Subcutaneous adipose tissue (tissue), 4 donors: ENCODE results near the gene CNGA1. TPM values are rescaled to one million over a fixed set of nuclear protein-coding genes. Genes with fewer than 3 reads are reported as not detected.

Experiments
- total RNA-seq, 4 donors: library from RNA; depleted of rRNA; stranded (reverse); fragments of >200 nt; gene quantifications; one replicate each; pipeline ENCODE4 v1.1.0, GENCODE V29; 2016
- TF ChIP-seq, protein P1 (sequence below): fragments of 450-650 bp; IDR thresholded peaks from one replicate; pipeline ENCODE4 v1.5.1; 2016; ENCODE audit warnings: low read depth, mild to moderate bottlenecking, control low read depth, antibody characterized with exemption, moderate library complexity

The CNGA1 gene
- total RNA-seq, 4 donors from 2014 or later: 0.16 to 7.0 (median 2.8) TPM

DNA sequence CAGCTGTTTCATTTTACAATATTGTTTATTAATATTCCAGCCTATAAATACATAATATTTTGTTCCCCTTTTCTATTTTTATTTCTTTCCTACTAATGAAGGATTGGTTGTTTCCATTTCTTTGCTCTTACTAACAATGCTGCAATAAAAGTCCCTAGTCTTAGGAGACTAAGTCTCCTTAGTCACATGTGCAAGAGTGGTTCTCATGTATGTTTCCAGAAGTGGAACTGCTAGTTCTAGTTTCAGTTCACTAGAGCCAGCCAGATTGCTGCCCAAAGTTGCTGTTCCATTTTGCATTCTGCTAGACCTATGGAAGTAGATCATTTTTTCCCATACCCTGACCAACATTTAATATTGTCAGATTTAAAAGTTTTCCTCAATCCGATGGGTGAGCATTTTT lies 44.3 kb downstream of the CNGA1 start:
- TF ChIP-seq, protein P1, sequence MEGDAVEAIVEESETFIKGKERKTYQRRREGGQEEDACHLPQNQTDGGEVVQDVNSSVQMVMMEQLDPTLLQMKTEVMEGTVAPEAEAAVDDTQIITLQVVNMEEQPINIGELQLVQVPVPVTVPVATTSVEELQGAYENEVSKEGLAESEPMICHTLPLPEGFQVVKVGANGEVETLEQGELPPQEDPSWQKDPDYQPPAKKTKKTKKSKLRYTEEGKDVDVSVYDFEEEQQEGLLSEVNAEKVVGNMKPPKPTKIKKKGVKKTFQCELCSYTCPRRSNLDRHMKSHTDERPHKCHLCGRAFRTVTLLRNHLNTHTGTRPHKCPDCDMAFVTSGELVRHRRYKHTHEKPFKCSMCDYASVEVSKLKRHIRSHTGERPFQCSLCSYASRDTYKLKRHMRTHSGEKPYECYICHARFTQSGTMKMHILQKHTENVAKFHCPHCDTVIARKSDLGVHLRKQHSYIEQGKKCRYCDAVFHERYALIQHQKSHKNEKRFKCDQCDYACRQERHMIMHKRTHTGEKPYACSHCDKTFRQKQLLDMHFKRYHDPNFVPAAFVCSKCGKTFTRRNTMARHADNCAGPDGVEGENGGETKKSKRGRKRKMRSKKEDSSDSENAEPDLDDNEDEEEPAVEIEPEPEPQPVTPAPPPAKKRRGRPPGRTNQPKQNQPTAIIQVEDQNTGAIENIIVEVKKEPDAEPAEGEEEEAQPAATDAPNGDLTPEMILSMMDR: no peak

DNA sequence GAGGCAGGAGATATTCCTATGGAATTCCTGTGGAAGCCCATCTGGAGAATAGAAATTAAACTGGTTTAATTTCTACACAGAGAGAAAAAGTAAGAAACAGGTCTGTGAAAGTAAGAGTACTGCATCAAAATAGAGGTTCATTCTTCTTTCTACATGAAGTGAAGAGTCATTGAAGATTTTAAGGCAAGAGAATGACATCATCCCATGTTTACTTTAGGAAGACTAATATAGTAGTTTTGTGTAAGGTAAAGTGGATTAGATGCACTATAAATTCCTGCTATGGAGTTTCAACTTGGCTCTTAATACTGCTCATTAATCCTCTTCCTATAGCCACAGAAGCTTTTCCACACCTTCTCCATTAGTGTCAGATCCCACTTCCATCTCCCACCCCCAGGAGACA lies 47.6 kb downstream of the CNGA1 start:
- TF ChIP-seq, protein P1: no peak

DNA sequence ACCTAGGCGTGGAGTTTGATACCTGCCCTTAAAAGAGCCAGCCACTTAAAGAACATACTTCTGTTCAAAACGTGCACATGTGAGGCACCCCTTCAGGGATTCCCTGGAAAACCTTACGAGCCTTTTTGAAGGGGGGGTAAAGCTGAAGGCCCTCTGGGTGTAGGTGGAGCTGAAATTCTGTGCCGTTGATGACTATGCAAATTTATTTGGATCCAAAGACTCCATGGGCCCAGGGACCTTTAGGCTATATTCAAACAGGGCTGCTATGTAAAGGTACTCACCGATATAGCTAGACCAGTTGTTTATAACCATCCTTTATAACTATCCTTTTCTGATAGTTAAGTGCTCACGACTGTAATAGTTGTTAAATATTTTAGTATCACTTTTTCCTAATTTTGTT lies 61.8 kb downstream of the CNGA1 start:
- TF ChIP-seq, protein P1: no peak

DNA sequence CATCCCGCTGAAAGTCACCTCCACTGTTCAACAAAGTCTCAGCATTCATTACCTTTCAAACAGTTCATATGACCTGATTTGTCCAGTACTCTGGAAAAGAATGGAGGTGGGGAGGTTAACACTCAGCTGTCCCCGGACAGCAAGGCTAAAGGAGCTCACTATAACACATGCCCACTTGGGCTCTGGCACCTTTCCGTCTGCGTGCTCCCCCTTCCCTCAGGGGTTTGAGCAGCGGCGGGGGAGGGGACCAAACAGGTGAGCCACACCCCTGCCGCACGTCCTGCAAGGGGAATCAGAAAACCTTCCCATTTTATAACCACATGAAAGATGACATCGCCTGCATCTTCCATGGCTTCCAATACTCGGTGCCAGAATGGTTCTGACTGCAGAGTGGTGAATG lies 62.2 kb downstream of the CNGA1 start:
- TF ChIP-seq, protein P1: no peak

DNA sequence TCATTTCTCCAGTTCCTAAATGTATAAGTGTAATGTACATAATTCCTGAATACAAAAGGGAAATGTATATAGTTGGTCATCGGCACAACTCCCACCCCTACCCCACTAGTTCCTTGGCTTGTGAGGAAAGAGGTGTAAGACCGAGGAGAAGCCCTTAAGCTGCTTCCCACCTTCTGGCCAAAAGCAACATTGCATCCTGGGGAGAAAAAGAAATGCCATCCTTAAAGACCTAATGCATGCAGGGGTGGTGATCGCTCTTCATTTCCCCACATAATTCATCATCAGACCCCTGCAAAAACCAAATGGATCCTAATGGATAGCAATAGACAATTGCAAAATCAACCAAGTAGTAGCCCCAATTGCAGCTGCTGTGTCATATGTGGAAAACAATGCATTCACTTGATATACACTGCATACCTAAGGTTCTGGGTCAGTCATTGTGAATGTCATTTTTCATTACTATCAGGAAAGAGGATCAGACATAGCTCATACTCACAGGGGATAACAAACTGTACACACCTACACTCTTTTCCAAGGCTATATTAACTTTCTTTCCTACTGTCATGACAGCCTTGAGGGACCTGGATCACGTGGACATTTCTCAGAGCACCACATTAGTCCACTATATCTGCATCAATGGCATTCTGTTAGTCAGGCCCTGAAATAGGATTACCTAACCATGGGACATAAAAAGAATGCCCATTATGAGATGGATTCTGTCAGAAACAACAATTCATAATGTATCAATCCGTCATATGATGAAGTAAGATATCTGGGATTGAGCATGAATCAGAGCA lies 70.4 kb downstream of the CNGA1 start:
- TF ChIP-seq, protein P1: no peak

DNA sequence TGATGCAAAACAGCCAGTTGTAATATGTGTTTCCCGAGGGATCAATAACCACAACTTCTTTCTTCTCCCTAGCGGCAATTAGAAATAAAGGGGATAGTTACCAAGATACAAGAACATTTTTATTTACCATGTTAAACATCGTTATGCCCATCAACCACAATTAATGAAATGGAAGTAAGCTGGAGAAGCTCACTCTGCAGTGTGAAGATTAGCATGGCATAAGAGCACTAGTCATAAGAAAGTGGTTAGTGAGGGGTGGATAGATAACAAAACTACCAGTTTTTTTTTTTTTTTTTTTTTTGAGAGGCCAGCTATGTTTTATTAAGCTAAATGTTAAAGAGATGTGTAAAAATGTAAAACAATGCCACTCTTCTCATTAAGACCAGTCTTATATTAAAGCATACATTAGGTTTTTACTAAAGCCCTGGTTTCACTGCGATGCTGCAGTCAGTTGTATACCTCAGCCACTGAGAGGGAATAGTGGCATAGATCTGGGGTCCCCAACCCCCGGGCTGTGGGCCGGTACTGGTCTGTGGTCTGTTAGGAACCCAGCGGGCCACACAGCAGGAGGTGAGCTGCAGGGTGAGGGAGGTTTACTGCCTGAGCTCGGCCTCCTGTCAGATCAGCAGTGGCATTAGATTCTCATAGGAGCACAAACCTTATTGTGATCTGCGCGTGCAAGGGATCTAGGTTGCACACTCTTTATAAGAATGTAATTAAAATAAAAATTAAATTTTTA lies 74.2 kb downstream of the CNGA1 start:
- TF ChIP-seq, protein P1: no peak

DNA sequence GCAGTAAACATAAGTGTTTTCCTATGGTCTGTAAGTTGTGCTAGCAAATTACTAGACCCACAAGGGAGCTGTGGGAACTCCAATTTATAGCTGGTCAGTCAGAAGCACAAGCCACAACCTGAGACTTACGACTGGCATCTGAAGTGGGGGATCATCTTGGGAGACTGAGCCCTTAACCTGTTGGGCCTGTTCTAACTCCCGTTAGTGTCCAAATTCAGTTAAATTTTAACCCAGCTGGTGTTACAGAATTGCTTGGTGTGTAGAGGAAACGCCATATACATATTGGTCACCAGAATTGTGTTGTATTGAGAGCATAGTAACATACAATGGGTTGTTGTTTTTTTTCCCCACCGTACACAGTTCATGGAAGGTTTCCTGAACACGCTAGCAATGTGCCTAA lies 77.0 kb downstream of the CNGA1 start:
- TF ChIP-seq, protein P1: no peak
